ENCODE measurements around the gene SOCS2.

Gene SOCS2

DNA sequence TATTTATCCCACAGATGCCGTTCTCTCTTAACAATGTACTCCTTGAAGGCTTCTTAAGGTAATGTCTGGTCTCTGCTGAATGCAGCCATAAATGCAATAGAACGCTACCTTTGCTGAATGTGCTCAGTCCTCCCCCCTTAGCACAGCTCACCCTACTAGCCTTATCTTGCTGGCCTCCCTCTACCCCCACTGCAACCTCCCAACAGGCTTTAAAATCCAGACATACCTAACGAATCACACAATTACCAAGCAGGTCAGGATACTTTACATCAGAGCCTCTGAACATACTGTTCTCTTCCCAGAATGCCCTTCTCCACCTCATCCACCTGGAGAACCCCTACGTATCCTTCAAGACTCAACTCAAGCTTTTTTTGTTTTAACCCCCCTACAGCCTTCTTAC lies 53.7 kb downstream of the SOCS2 start:
- no peak for TF ChIP-seq CTCF (IDR thresholded peaks at IDR 0.05; ENCODE audit: extremely low read depth, missing control alignments)
- no peak for DNase-seq (ENCODE audit: low spot score)
